Pancreas (tissue), 10 donors: ENCODE data around the gene LPAR5. TPM values are rescaled to one million over a fixed set of nuclear protein-coding genes. Genes with fewer than 3 reads are reported as not detected.

Experiments
- ATAC-seq, 4 donors: fragments of 200-7000 bp; cut with Tn5 transposase; one replicate each; pipeline versions ENCODE4 v1.8.0 to v1.9.1; 2020; ENCODE audit warnings: mild to moderate bottlenecking in 4 of 4, moderate library complexity in 4 of 4
- DNase-seq, 6 donors: peaks; one replicate each; pipeline ENCODE4 v3.0.0-alpha.2; 2020
- FAIRE-seq: peaks from 2 replicates; lab custom pipeline; 2012; peaks lifted over from hg19 to GRCh38; lab: Jason Lieb, UNC
- H3K27ac ChIP-seq, 4 donors: fragments of 200-600 bp; sonication (generic); 1 replicate in 3 of 4; 2 replicates in 1 of 4; pipeline versions ENCODE4 v1.5.0 to v1.8.0; 2020
- H3K27me3 ChIP-seq, 4 donors: fragments of 200-600 bp; one replicate each; pipeline ENCODE4 v1.8.0; 2021
- H3K36me3 ChIP-seq, 3 donors: fragments of 200-600 bp; sonication (generic) in 1 of 3; one replicate each; pipeline versions ENCODE4 v1.5.0 to v1.8.0; 2020 to 2021
- H3K4me1 ChIP-seq, 3 donors: fragments of 200-600 bp; one replicate each; pipeline ENCODE4 v1.8.0; 2021
- H3K4me3 ChIP-seq, 4 donors: fragments of 200-600 bp; sonication (generic) in 2 of 4; one replicate each; pipeline versions ENCODE4 v1.5.0 to v1.8.0; 2020 to 2021
- H3K9me3 ChIP-seq, 4 donors: fragments of 200-600 bp; one replicate each; pipeline ENCODE4 v1.8.0; 2021
- WGBS, 2 donors: extraction: QIAGEN DNeasy Blood & Tissue Kit; methylation state at CpG; one replicate each; pipeline ENCODE4 v1.1.7; 2013; 5-methylcytosine and 5-hydroxymethylcytosine counted together
- intact Hi-C, 3 donors: fragments of 100-400 bp; cut with DNase I; formaldehyde crosslinking; loops; one replicate each; pipeline versions ENCODE4 v1.11.1 to v1.14.2; 2022
- polyA plus RNA-seq, 2 donors: library from polyadenylated mRNA; stranded (reverse); fragments of 200-250 nt; gene quantifications; one replicate each; pipeline ENCODE4 v1.2.3, GENCODE V29; 2013
- total RNA-seq, 6 donors: library from RNA; stranded (reverse); fragmentation: NEBNext Ultra II Directional in 4 of 6; extraction: Animal tissue kit (Norgen Biotek cat#: 25700) in 4 of 6; gene quantifications; one replicate each; pipeline versions ENCODE4 v1.2.1 to v1.2.4, GENCODE V29; 2021 to 2023
- TF ChIP-seq, protein P1 (sequence below), 4 donors: fragments of 200-600 bp; sonication (generic) in 3 of 4; IDR thresholded peaks; one replicate each; pipeline versions ENCODE4 v1.5.0 to v1.8.0; 2021; ENCODE audit warnings: antibody characterized with exemption in 4 of 4
- donor health status: healthy with polysubstance abuse.
- donor health status: DM: no; HTN: no; CAD: no; lungs with moderate emphysema.
- donor health status: DM: no; HTN: no; CAD: no.
- donor health status: control.
- donor health status: control.
- donor health status: Bipolar disorder and iron deficiency.
- donor health status: DM: yes; HTN: yes; CAD: no.
- donor health status: DM: no; HTN: no; CAD: no.
- donor health status: DM: no; HTN: no; CAD: no.
- donor health status: DM: yes; HTN: yes; CAD: no.

The LPAR5 gene
- total and polyA plus RNA-seq, 8 donors = 0.09 to 2.4 (median 0.45) TPM

DNA sequence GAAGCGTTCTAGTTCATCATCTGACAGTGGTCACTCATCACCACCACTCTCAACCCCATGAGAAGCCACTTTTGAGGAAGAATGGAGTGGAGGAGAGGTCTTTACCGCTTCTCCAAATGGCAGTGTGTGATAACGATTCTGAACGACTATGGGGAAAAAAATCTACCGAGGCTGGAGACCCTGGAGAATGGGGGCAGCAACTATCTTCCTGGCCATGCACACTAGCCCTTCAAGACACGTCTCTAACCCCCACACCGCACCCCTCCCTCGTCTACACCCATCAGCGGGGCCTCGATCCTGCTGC lies 26.8 kb upstream of the LPAR5 start:
- Histone ChIP-seq H3K36me3 (peaks cover 0 to 8% (median 0%) of the 10 kb centered on the region in 3 donors), H3K27me3 (no peaks in the 10 kb centered on the region), H3K27ac (peak overlapping the region in 2 of 4 donors; percentile 26 to 46), H3K4me1 (peaks cover 0 to 13% (median 0%) of the 10 kb centered on the region in 3 donors), H3K9me3 (no peaks in the 10 kb centered on the region), H3K4me3 (peak overlapping the region; percentile 50 to 66 (median 56))
- peak in 1 of 4 donors; percentile 37 for ATAC-seq
- no peak for DNase-seq
- intact Hi-C loops = no loop called here
- WGBS, 2 donors = 1 to 2% methylated on average over 10 of the region's 10 CpGs
- no peak for FAIRE-seq
- TF ChIP-seq, protein P1, sequence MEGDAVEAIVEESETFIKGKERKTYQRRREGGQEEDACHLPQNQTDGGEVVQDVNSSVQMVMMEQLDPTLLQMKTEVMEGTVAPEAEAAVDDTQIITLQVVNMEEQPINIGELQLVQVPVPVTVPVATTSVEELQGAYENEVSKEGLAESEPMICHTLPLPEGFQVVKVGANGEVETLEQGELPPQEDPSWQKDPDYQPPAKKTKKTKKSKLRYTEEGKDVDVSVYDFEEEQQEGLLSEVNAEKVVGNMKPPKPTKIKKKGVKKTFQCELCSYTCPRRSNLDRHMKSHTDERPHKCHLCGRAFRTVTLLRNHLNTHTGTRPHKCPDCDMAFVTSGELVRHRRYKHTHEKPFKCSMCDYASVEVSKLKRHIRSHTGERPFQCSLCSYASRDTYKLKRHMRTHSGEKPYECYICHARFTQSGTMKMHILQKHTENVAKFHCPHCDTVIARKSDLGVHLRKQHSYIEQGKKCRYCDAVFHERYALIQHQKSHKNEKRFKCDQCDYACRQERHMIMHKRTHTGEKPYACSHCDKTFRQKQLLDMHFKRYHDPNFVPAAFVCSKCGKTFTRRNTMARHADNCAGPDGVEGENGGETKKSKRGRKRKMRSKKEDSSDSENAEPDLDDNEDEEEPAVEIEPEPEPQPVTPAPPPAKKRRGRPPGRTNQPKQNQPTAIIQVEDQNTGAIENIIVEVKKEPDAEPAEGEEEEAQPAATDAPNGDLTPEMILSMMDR (IDR thresholded peaks at IDR 0.05) = no peak

- no peak overlapping the region for H3K27ac ChIP-seq
- H3K9me3 ChIP-seq = no peaks in the 10 kb centered on the region
- no peak for FAIRE-seq
- DNase-seq = no peak
- H3K4me1 ChIP-seq = no peaks in the 10 kb centered on the region
- H3K36me3 ChIP-seq = peaks cover 0 to 25% (median 19%) of the 10 kb centered on the region in 3 donors
- no peak for ATAC-seq
- no peaks in the 10 kb centered on the region for H3K27me3 ChIP-seq
- 91 to 95% methylated on average over 5 of the region's 5 CpGs for WGBS, 2 donors
- H3K4me3 ChIP-seq = no peak overlapping the region
- TF ChIP-seq, protein P1 (IDR thresholded peaks at IDR 0.05) = no peak
- intact Hi-C loops = no loop called here
Observed at GRCh38 chr12:6653987-6654386, 18.2 kb upstream of the LPAR5 start.

- Histone ChIP-seq H3K27me3 (no peaks in the 10 kb centered on the region), H3K27ac (no peak overlapping the region), H3K9me3 (no peaks in the 10 kb centered on the region), H3K36me3 (peaks cover 0 to 25% (median 19%) of the 10 kb centered on the region in 3 donors), H3K4me1 (no peaks in the 10 kb centered on the region), H3K4me3 (no peak overlapping the region)
- ATAC-seq (no peak), DNase-seq (no peak), FAIRE-seq (no peak)
- 75 to 96% methylated on average over 1 of the region's 1 CpG for WGBS, 2 donors
- intact Hi-C loops = no loop called here
- TF ChIP-seq, protein P1 (IDR thresholded peaks at IDR 0.05) = no peak
Observed at GRCh38 chr12:6653342-6653741, 17.6 kb upstream of the LPAR5 start.

DNA sequence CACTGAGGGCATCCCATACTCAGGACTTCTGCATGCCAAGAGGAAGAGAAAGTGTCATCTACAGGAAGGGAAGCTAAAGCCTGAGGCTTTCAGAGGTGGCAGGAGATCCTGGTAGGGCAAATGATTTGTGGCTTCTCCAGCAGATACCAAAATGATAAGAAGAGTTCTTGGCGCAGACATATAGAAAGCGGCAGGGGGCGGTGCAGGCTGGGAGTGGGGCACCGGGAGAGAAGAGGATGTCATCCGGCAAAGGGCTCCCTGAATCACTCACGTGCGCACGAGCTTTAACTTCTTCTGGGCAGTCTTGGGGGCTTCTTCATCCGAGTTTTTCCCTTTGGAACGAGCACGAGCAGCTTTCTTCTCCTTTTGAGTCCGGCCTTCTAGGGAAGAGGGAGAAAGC lies 16.6 kb upstream of the LPAR5 start:
- Histone ChIP-seq H3K4me3 (no peak overlapping the region), H3K27me3 (no peaks in the 10 kb centered on the region), H3K9me3 (no peaks in the 10 kb centered on the region), H3K4me1 (no peaks in the 10 kb centered on the region), H3K27ac (no peak overlapping the region), H3K36me3 (peaks cover 0 to 25% (median 18%) of the 10 kb centered on the region in 3 donors)
- FAIRE-seq (no peak), ATAC-seq (no peak), DNase-seq (peak in 1 of 6 donors; percentile 18)
- intact Hi-C loops = no loop called here
- TF ChIP-seq, protein P1 (IDR thresholded peaks at IDR 0.05) = no peak
- 89 to 90% methylated on average over 11 to 12 of the region's 12 CpGs for WGBS, 2 donors

DNA sequence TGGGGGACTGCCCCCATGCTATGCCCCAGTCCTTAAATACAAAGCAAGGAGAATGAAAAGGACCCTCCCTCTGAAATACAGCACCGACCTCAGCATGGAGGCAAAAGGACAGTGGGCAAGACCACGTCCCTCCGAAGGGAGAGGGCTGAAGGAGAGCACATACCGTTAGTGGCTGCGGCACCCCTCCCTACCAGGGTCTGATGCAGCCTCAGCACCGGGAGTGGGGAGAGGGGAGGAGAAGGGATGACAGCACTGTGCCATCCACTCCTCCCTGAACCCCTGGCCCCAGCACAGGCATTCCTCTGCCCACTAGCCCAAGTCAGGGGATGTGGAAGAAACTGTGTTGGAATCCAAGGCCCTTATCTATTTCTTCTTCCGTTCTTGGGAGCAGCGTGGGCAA lies 15.1 kb upstream of the LPAR5 start:
- Histone ChIP-seq H3K36me3 (peaks cover 0 to 20% (median 16%) of the 10 kb centered on the region in 3 donors), H3K27me3 (no peaks in the 10 kb centered on the region), H3K4me1 (no peaks in the 10 kb centered on the region), H3K27ac (no peak overlapping the region), H3K9me3 (no peaks in the 10 kb centered on the region), H3K4me3 (no peak overlapping the region)
- no peak for DNase-seq
- no peak for FAIRE-seq
- intact Hi-C loops = no loop called here
- TF ChIP-seq, protein P1 (IDR thresholded peaks at IDR 0.05) = no peak
- 86 to 91% methylated on average over 8 of the region's 8 CpGs for WGBS, 2 donors
- ATAC-seq = no peak
